ENCODE measurements around the gene TRUB1.

The TRUB1 gene

GRCh38 chr10:114914560-114914959, 23.4 kb upstream of the TRUB1 start:
- no peaks in the 10 kb centered on the region for H3K9me3 Mint-ChIP-seq
- no peak overlapping the region for H3K27ac Mint-ChIP-seq
- no peaks in the 10 kb centered on the region for H3K4me1 Mint-ChIP-seq (ENCODE audit: low read depth)
- H3K36me3 Mint-ChIP-seq (ENCODE audit: low read depth) = no peaks in the 10 kb centered on the region
- no peak overlapping the region for H3K4me3 Mint-ChIP-seq
- H3K27me3 Mint-ChIP-seq = no peaks in the 10 kb centered on the region
- intact Hi-C loops (cut with micrococcal nuclease) = no loop called here

GRCh38 chr10:114915294-114915693, 22.7 kb upstream of the TRUB1 start:
- H3K4me1 Mint-ChIP-seq (ENCODE audit: low read depth) = no peaks in the 10 kb centered on the region
- no peak overlapping the region for H3K27ac Mint-ChIP-seq
- intact Hi-C loops (cut with micrococcal nuclease) = no loop called here
- no peaks in the 10 kb centered on the region for H3K9me3 Mint-ChIP-seq
- H3K36me3 Mint-ChIP-seq (ENCODE audit: low read depth) = no peaks in the 10 kb centered on the region
- no peaks in the 10 kb centered on the region for H3K27me3 Mint-ChIP-seq
- H3K4me3 Mint-ChIP-seq = no peak overlapping the region

- Mint-ChIP-seq H3K4me3 (no peak overlapping the region), H3K27me3 (no peaks in the 10 kb centered on the region), H3K4me1 (ENCODE audit: low read depth) (no peaks in the 10 kb centered on the region), H3K36me3 (ENCODE audit: low read depth) (no peaks in the 10 kb centered on the region), H3K27ac (no peak overlapping the region), H3K9me3 (no peaks in the 10 kb centered on the region)
- intact Hi-C loops (cut with micrococcal nuclease) = no loop called here
Measured at GRCh38 chr10:114916653-114917052, 21.3 kb upstream of the TRUB1 start.

GRCh38 chr10:114917459-114917858, 20.5 kb upstream of the TRUB1 start:
- H3K36me3 Mint-ChIP-seq (ENCODE audit: low read depth) = no peaks in the 10 kb centered on the region
- no peaks in the 10 kb centered on the region for H3K4me1 Mint-ChIP-seq (ENCODE audit: low read depth)
- H3K9me3 Mint-ChIP-seq = no peaks in the 10 kb centered on the region
- H3K27ac Mint-ChIP-seq = no peak overlapping the region
- intact Hi-C loops (cut with micrococcal nuclease) = no loop called here
- H3K4me3 Mint-ChIP-seq = no peak overlapping the region
- H3K27me3 Mint-ChIP-seq = no peaks in the 10 kb centered on the region

- Mint-ChIP-seq H3K36me3 (ENCODE audit: low read depth) (no peaks in the 10 kb centered on the region), H3K27ac (no peak overlapping the region), H3K4me3 (no peak overlapping the region), H3K27me3 (peaks cover under 1% of the 10 kb centered on the region), H3K9me3 (no peaks in the 10 kb centered on the region), H3K4me1 (ENCODE audit: low read depth) (no peaks in the 10 kb centered on the region)
- intact Hi-C loops (cut with micrococcal nuclease) = no loop called here
Measured at GRCh38 chr10:114917927-114918672, 19.9 kb upstream of the TRUB1 start.

- intact Hi-C loops (cut with micrococcal nuclease) = no loop called here
- Mint-ChIP-seq H3K4me3 (no peak overlapping the region), H3K9me3 (no peaks in the 10 kb centered on the region), H3K4me1 (ENCODE audit: low read depth) (no peaks in the 10 kb centered on the region), H3K36me3 (ENCODE audit: low read depth) (no peaks in the 10 kb centered on the region), H3K27ac (no peak overlapping the region), H3K27me3 (peaks cover 5% of the 10 kb centered on the region)
Measured at GRCh38 chr10:114920459-114920858, 17.5 kb upstream of the TRUB1 start.

GRCh38 chr10:114922003-114922402, 16.0 kb upstream of the TRUB1 start:
- no peaks in the 10 kb centered on the region for H3K9me3 Mint-ChIP-seq

GRCh38 chr10:114923551-114923950, 14.4 kb upstream of the TRUB1 start:
- H3K4me3 Mint-ChIP-seq = no peak overlapping the region

More at GRCh38 chr10:114922003-114922402, 16.0 kb upstream of the TRUB1 start:
- no peaks in the 10 kb centered on the region for H3K4me1 Mint-ChIP-seq (ENCODE audit: low read depth)
- intact Hi-C loops (cut with micrococcal nuclease) = no loop called here
- no peaks in the 10 kb centered on the region for H3K36me3 Mint-ChIP-seq (ENCODE audit: low read depth)
- H3K27me3 Mint-ChIP-seq = peaks cover 5% of the 10 kb centered on the region
- H3K4me3 Mint-ChIP-seq = no peak overlapping the region
- H3K27ac Mint-ChIP-seq = no peak overlapping the region

GRCh38 chr10:114925587-114926586, 12.1 kb upstream of the TRUB1 start:
- no peaks in the 10 kb centered on the region for H3K9me3 Mint-ChIP-seq
- no peaks in the 10 kb centered on the region for H3K4me1 Mint-ChIP-seq (ENCODE audit: low read depth)
- H3K4me3 Mint-ChIP-seq = no peak overlapping the region
- intact Hi-C loops (cut with micrococcal nuclease) = no loop called here
- peaks cover 5% of the 10 kb centered on the region for H3K27me3 Mint-ChIP-seq
- no peaks in the 10 kb centered on the region for H3K36me3 Mint-ChIP-seq (ENCODE audit: low read depth)
- no peak overlapping the region for H3K27ac Mint-ChIP-seq

More at GRCh38 chr10:114923551-114923950, 14.4 kb upstream of the TRUB1 start:
- Mint-ChIP-seq H3K27ac (no peak overlapping the region), H3K36me3 (ENCODE audit: low read depth) (no peaks in the 10 kb centered on the region), H3K9me3 (no peaks in the 10 kb centered on the region), H3K4me1 (ENCODE audit: low read depth) (no peaks in the 10 kb centered on the region), H3K27me3 (peaks cover 5% of the 10 kb centered on the region)
- intact Hi-C loops (cut with micrococcal nuclease) = no loop called here

GRCh38 chr10:114928818-114929217, 9.2 kb upstream of the TRUB1 start:
- Mint-ChIP-seq H3K27ac (no peak overlapping the region), H3K36me3 (ENCODE audit: low read depth) (no peaks in the 10 kb centered on the region), H3K27me3 (peaks cover 3% of the 10 kb centered on the region), H3K9me3 (no peaks in the 10 kb centered on the region), H3K4me1 (ENCODE audit: low read depth) (no peaks in the 10 kb centered on the region), H3K4me3 (no peak overlapping the region)
- intact Hi-C loops (cut with micrococcal nuclease) = no loop called here

- H3K36me3 Mint-ChIP-seq (ENCODE audit: low read depth) = no peaks in the 10 kb centered on the region
Measured at GRCh38 chr10:114930320-114930719, 7.7 kb upstream of the TRUB1 start.

GRCh38 chr10:114931072-114931679, 6.8 kb upstream of the TRUB1 start:
- Mint-ChIP-seq H3K27me3 (no peaks in the 10 kb centered on the region), H3K27ac (no peak overlapping the region), H3K9me3 (no peaks in the 10 kb centered on the region), H3K4me1 (ENCODE audit: low read depth) (no peaks in the 10 kb centered on the region), H3K36me3 (ENCODE audit: low read depth) (no peaks in the 10 kb centered on the region), H3K4me3 (no peak overlapping the region)
- intact Hi-C loops (cut with micrococcal nuclease) = no loop called here

More at GRCh38 chr10:114930320-114930719, 7.7 kb upstream of the TRUB1 start:
- Mint-ChIP-seq H3K4me3 (no peak overlapping the region), H3K9me3 (no peaks in the 10 kb centered on the region), H3K4me1 (ENCODE audit: low read depth) (no peaks in the 10 kb centered on the region), H3K27ac (no peak overlapping the region), H3K27me3 (peaks cover under 1% of the 10 kb centered on the region)
- intact Hi-C loops (cut with micrococcal nuclease) = no loop called here

- intact Hi-C loops (cut with micrococcal nuclease) = no loop called here
- H3K9me3 Mint-ChIP-seq = no peaks in the 10 kb centered on the region
Measured at GRCh38 chr10:114932225-114932624, 5.8 kb upstream of the TRUB1 start.

GRCh38 chr10:114932945-114933344, 5.0 kb upstream of the TRUB1 start:
- Mint-ChIP-seq H3K4me3 (no peak overlapping the region), H3K36me3 (ENCODE audit: low read depth) (peaks cover under 1% of the 10 kb centered on the region), H3K9me3 (no peaks in the 10 kb centered on the region), H3K27me3 (no peaks in the 10 kb centered on the region), H3K27ac (no peak overlapping the region), H3K4me1 (ENCODE audit: low read depth) (no peaks in the 10 kb centered on the region)
- intact Hi-C loops (cut with micrococcal nuclease) = no loop called here

More at GRCh38 chr10:114932225-114932624, 5.8 kb upstream of the TRUB1 start:
- no peaks in the 10 kb centered on the region for H3K27me3 Mint-ChIP-seq
- H3K27ac Mint-ChIP-seq = no peak overlapping the region
- H3K4me1 Mint-ChIP-seq (ENCODE audit: low read depth) = no peaks in the 10 kb centered on the region
- H3K4me3 Mint-ChIP-seq = no peak overlapping the region
- H3K36me3 Mint-ChIP-seq (ENCODE audit: low read depth) = no peaks in the 10 kb centered on the region

Data from dendritic cell treated with granulocyte-macrophage colony-stimulating factor and Interleukin-4, amounts not matched to agents 40 ng/mL and 50 ng/mL, for 4 days (primary cell).